IMR-90 (cell line): Measurements from ENCODE around the gene CLASP1. TPM values are rescaled to one million over a fixed set of nuclear protein-coding genes. Genes with fewer than 3 reads are reported as not detected.

Experiments
- ATAC-seq: fragments of 200-7000 bp; cut with Tn5 transposase; 2 replicates; pipeline ENCODE4 v1.9.1; 2020; ENCODE audit warnings: low read depth, mild to moderate bottlenecking, moderate library complexity
- BruUV-seq: library from RNA; stranded (reverse); fragments of 400-500 nt; replicated peaks from 2 replicates; lab custom pipeline; 2021; lab: Mats Ljungman, UMichigan
- CTCF ChIA-PET: fragments of 300-600 bp; formaldehyde crosslinking; extraction: SDS; loops from one replicate; lab custom pipeline; 2021; ENCODE audit warnings: antibody characterized with exemption; lab: Yijun Ruan, JAX
- POLR2A ChIA-PET: fragments of 300-600 bp; sonication (Branson Sonifier 250); formaldehyde crosslinking; loops from one replicate; lab custom pipeline; 2022; ENCODE audit warnings: antibody characterized with exemption; ENCODE audit not compliant: unreplicated experiment; lab: Charles Lee
- DNase-seq: peaks from one replicate; pipeline ENCODE4 v3.0.0; 2013
- H2AFZ ChIP-seq: replicated peaks from 2 replicates; pipeline ENCODE3; 2013; ENCODE audit warnings: low read length, mild to moderate bottlenecking; ENCODE audit not compliant: poor library complexity
- H2AK5ac ChIP-seq: 2 replicates; pipeline ENCODE4 v1.6.1; 2013; ENCODE audit warnings: low read depth, low read length, inconsistent platforms
- H2AK9ac ChIP-seq: replicated peaks from 2 replicates; pipeline ENCODE3; 2013; ENCODE audit warnings: mild to moderate bottlenecking, low read depth, low read length, moderate library complexity; ENCODE audit not compliant: poor library complexity
- H2BK120ac ChIP-seq: 2 replicates; pipeline ENCODE4 v1.6.1; 2013; ENCODE audit warnings: low read depth, low read length, inconsistent platforms
- H2BK15ac ChIP-seq: 3 replicates; pipeline ENCODE4 v1.6.1; 2013; ENCODE audit warnings: low read depth, low read length, inconsistent platforms
- H2BK20ac ChIP-seq: 2 replicates; pipeline ENCODE4 v1.6.1; 2013; ENCODE audit warnings: low read depth, mild to moderate bottlenecking, inconsistent platforms, low read length, moderate library complexity
- H2BK5ac ChIP-seq: 2 replicates; pipeline ENCODE4 v1.6.1; 2013; ENCODE audit warnings: mild to moderate bottlenecking, low read depth, low read length, inconsistent platforms; ENCODE audit not compliant: poor library complexity, severe bottlenecking
- H3K14ac ChIP-seq: replicated peaks from 2 replicates; pipeline ENCODE4 v1.6.1; 2013; ENCODE audit warnings: low read depth, low read length, inconsistent platforms
- H3K18ac ChIP-seq: 2 replicates; pipeline ENCODE4 v1.6.1; 2013; ENCODE audit warnings: low read depth, low read length, control low read depth
- H3K23ac ChIP-seq: 2 replicates; pipeline ENCODE4 v1.6.1; 2013; ENCODE audit warnings: low read depth, low read length, inconsistent platforms
- H3K27ac ChIP-seq: 2 replicates; pipeline ENCODE4 v1.5.1; 2013; ENCODE audit warnings: mild to moderate bottlenecking, control low read depth, low read length; ENCODE audit not compliant: insufficient read depth
- H3K27me3 ChIP-seq: 2 replicates; pipeline ENCODE4 v1.6.1; 2013; ENCODE audit warnings: low read length; ENCODE audit not compliant: control insufficient read depth, insufficient read depth
- H3K36me3 ChIP-seq: 2 replicates; pipeline ENCODE4 v1.6.1; 2013; ENCODE audit warnings: low read length, mixed read lengths; ENCODE audit not compliant: control insufficient read depth, insufficient read depth
- H3K4ac ChIP-seq: 2 replicates; pipeline ENCODE4 v1.6.1; 2013; ENCODE audit warnings: low read depth, low read length, inconsistent platforms
- H3K4me1 ChIP-seq: 2 replicates; pipeline ENCODE4 v1.6.1; 2013; ENCODE audit warnings: low read length, mixed read lengths; ENCODE audit not compliant: control insufficient read depth, insufficient read depth
- H3K4me2 ChIP-seq: 2 replicates; pipeline ENCODE4 v1.6.1; 2013; ENCODE audit warnings: low read depth, mild to moderate bottlenecking, control low read depth, low read length, moderate library complexity
- H3K4me3 ChIP-seq: 2 replicates; pipeline ENCODE4 v1.5.1; 2013; ENCODE audit warnings: low read depth, mild to moderate bottlenecking, control low read depth, low read length, moderate library complexity; ENCODE audit not compliant: insufficient read depth
- H3K56ac ChIP-seq: 2 replicates; pipeline ENCODE4 v1.6.1; 2013; ENCODE audit warnings: low read length, inconsistent platforms; ENCODE audit not compliant: insufficient read depth; ENCODE audit errors: extremely low read depth
- H3K79me1 ChIP-seq, 2 experiments: 2 replicates each; pipeline ENCODE4 v1.6.1; 2013; ENCODE audit warnings: low read length in 2 of 2, inconsistent platforms in 1 of 2, low read depth in 1 of 2
- H3K9ac ChIP-seq: 2 replicates; pipeline ENCODE4 v1.6.1; 2013; ENCODE audit warnings: low read depth, low read length, control low read depth
- H3K9me1 ChIP-seq: 2 replicates; pipeline ENCODE4 v1.6.1; 2013; ENCODE audit warnings: low read length, inconsistent platforms; ENCODE audit not compliant: insufficient read depth
- H3K9me3 ChIP-seq: 2 replicates; pipeline ENCODE4 v1.6.1; 2013; ENCODE audit warnings: low read length; ENCODE audit not compliant: control insufficient read depth, insufficient read depth
- H4K20me1 ChIP-seq: 2 replicates; pipeline ENCODE4 v1.6.1; 2013; ENCODE audit warnings: low read length, inconsistent platforms; ENCODE audit not compliant: insufficient read depth
- H4K5ac ChIP-seq: 2 replicates; pipeline ENCODE4 v1.6.1; 2013; ENCODE audit warnings: mild to moderate bottlenecking, low read depth, low read length, control low read depth
- H4K8ac ChIP-seq, 2 experiments: 2 replicates each; pipeline ENCODE4 v1.6.1; 2013; ENCODE audit warnings: low read depth in 2 of 2, low read length in 2 of 2, control low read depth in 1 of 2, inconsistent platforms in 1 of 2
- H4K91ac ChIP-seq: 2 replicates; pipeline ENCODE4 v1.6.1; 2013; ENCODE audit warnings: low read depth, low read length, inconsistent platforms; ENCODE audit not compliant: insufficient read depth
- MAFK ChIP-seq: IDR thresholded peaks from 2 replicates; pipeline ENCODE4 v1.6.1; 2012; ENCODE audit warnings: low read depth, low read length, improper control_type of control experiment
- WGBS, 2 experiments: methylation state at CpG; one replicate each; pipeline versions ENCODE4 v1.1.5 to v1.1.7; 2013; ENCODE audit warnings: missing lambda C conversion rate in 2 of 2; ENCODE audit not compliant: insufficient read length in 1 of 2; ENCODE audit errors: extremely low coverage in 2 of 2; 5-methylcytosine and 5-hydroxymethylcytosine counted together
- dilution Hi-C: fragments of 300-500 bp; cut with HindIII; formaldehyde crosslinking; loops from one replicate; pipeline ENCODE4 v1.14.3; 2018; ENCODE audit warnings: low sequenced_read_pairs; ENCODE audit not compliant: unreplicated experiment
- in situ Hi-C: fragments of 300-500 bp; cut with MboI; formaldehyde crosslinking; loops from 3 replicates; pipeline ENCODE4 v1.14.3; 2019; ENCODE audit warnings: low sequenced_read_pairs, inconsistent platforms, mixed read lengths
- intact Hi-C: fragments of 100-400 bp; cut with micrococcal nuclease; formaldehyde crosslinking; loops from 2 replicates; pipeline ENCODE4 v1.10.0; 2022
- polyA plus RNA-seq, 3 experiments: library from polyadenylated mRNA; depleted of rRNA; stranded (reverse); fragments of >200 nt; gene quantifications; 2 replicates each; pipeline ENCODE4 v1.2.3, GENCODE V29; 2012; ENCODE audit warnings: low replicate concordance in 1 of 3
- total RNA-seq: library from RNA; depleted of rRNA; stranded (reverse); fragments of >200 nt; gene quantifications from 2 replicates; pipeline ENCODE4 v1.2.3, GENCODE V29; 2012

The CLASP1 gene
- total and polyA plus RNA-seq, 2 of the 4 experiments (the other 2 are of a cell fraction), result 12.3 to 33.7 TPM

GRCh38 chr2:121358291-121358690 lies 291.0 kb downstream of the CLASP1 start:
- intact Hi-C loops, result no loop called here

More at GRCh38 chr2:121358291-121358690, 291.0 kb downstream of the CLASP1 start:
- no peaks in the 10 kb centered on the region for H3K9me3 ChIP-seq
- H3K9me1 ChIP-seq, result peaks cover 28% of the 10 kb centered on the region
- H2BK120ac ChIP-seq, result no peak overlapping the region
- peaks cover 5% of the 10 kb centered on the region; the same call in 1 of the 2 replicates for H4K20me1 ChIP-seq
- no peak overlapping the region for H4K91ac ChIP-seq
- H2BK5ac ChIP-seq, result no peak overlapping the region
- no peak overlapping the region; a peak in 1 of 4 replicates for H4K8ac ChIP-seq
- in situ Hi-C loops, result loop anchor here (10.0 to 25.0 kb wide), 2 partner anchors 263 to 671 kb away; no protein-coding TSS in a partner anchor
- ChIA-PET CTCF (interaction anchor here (0.7 to 1.0 kb wide), 2 partner anchors 229 to 896 kb away, joined by 3 read pairs; no protein-coding TSS in a partner anchor), POLR2A (no interaction called here)
- 100% methylated on average over 1 of the region's 2 CpGs; no CpG with 5 or more reads in 1 of the 2 experiments for WGBS, 2 experiments
- H3K23ac ChIP-seq, result 0 out of 2 replicates have a peak overlapping the region, but pooled peaks have one; percentile 15
- no peak overlapping the region for H2AK9ac ChIP-seq
- no TSS peak for BruUV-seq
- DNase-seq (no peak), ATAC-seq (0 out of 2 replicates have a peak, but pooled peaks have one; percentile 16)
- no peak overlapping the region for H3K4ac ChIP-seq
- H3K14ac ChIP-seq, result 0 out of 2 replicates have a peak overlapping the region, but pooled peaks have one; percentile 4
- no peak overlapping the region for H2BK15ac ChIP-seq
- H2AK5ac ChIP-seq, result no peak overlapping the region
- H3K36me3 ChIP-seq, result peaks cover 50% of the 10 kb centered on the region
- H3K4me1 ChIP-seq, result peaks cover 14% of the 10 kb centered on the region
- TF ChIP-seq MAFK, result no peak
- H3K18ac ChIP-seq, result no peak overlapping the region
- no peak overlapping the region for H3K56ac ChIP-seq
- no peaks in the 10 kb centered on the region for H3K27me3 ChIP-seq
- H2AFZ ChIP-seq, result no peak overlapping the region
- dilution Hi-C loops, result no loop called here
- no peak overlapping the region for H3K4me3 ChIP-seq
- no peak overlapping the region for H2BK20ac ChIP-seq
- no peak overlapping the region for H3K9ac ChIP-seq
- H3K4me2 ChIP-seq, result no peak overlapping the region
- H4K5ac ChIP-seq, result no peak overlapping the region
- H3K79me1 ChIP-seq, result peaks cover 0 to 50% of the 10 kb centered on the region in 2 experiments; a peak in 3 of 4 replicates
- H3K27ac ChIP-seq, result no peak overlapping the region
